WTC11 (cell line): ENCODE data around the gene BMP8A. TPM values are rescaled to one million over a fixed set of nuclear protein-coding genes. Genes with fewer than 3 reads are reported as not detected.
"Not testable (repeated sequence)": the region's sequence is repeated elsewhere in the genome, so short reads cannot be mapped to it uniquely, and the experiment has no call there.

Experiments
- ATAC-seq: fragments of 200-7000 bp; cut with Tn5 transposase; 2 replicates; pipeline ENCODE4 v1.10.0; 2021; ENCODE audit warnings: mild to moderate bottlenecking, moderate library complexity
- CTCF ChIA-PET: fragments of 300-600 bp; sonication (Branson Sonifier 250); formaldehyde crosslinking; loops from one replicate; lab custom pipeline; 2021; ENCODE audit warnings: antibody characterized with exemption; lab: Charles Lee
- POLR2A ChIA-PET: fragments of 350-600 bp; sonication (Branson Sonifier 250); formaldehyde crosslinking; loops from one replicate; lab custom pipeline; 2021; ENCODE audit warnings: antibody characterized with exemption; lab: Charles Lee
- DNase-seq: peaks from one replicate; pipeline ENCODE4 v3.0.0; 2021; ENCODE audit warnings: low spot score
- H3K27ac Mint-ChIP-seq: 2 replicates; pipeline ENCODE4 v1.8.0; 2021; ENCODE audit warnings: mixed read lengths
- H3K27me3 Mint-ChIP-seq: 2 replicates; pipeline ENCODE4 v1.8.0; 2021; ENCODE audit warnings: low read depth, mild to moderate bottlenecking, moderate library complexity, mixed read lengths
- H3K36me3 Mint-ChIP-seq: 2 replicates; pipeline ENCODE4 v1.8.0; 2021; ENCODE audit warnings: mixed read lengths
- H3K4me1 Mint-ChIP-seq: 2 replicates; pipeline ENCODE4 v1.8.0; 2022; ENCODE audit warnings: mixed read lengths
- H3K4me3 Mint-ChIP-seq: 2 replicates; pipeline ENCODE4 v1.8.0; 2021; ENCODE audit warnings: mild to moderate bottlenecking, moderate library complexity, mixed read lengths
- H3K9me3 Mint-ChIP-seq: 2 replicates; pipeline ENCODE4 v1.8.0; 2021; ENCODE audit warnings: mixed read lengths
- AFF4 ChIP-seq: sonication (generic); formaldehyde crosslinking; IDR thresholded peaks from 2 replicates; pipeline ENCODE4 v1.8.1; 2023; ENCODE audit warnings: mild to moderate bottlenecking, missing genetic modification reagents, borderline replicate concordance
- ATF6 ChIP-seq: sonication (generic); formaldehyde crosslinking; IDR thresholded peaks from 2 replicates; pipeline ENCODE4 v1.8.1; 2023; ENCODE audit warnings: mild to moderate bottlenecking, missing genetic modification reagents
- EMX1 ChIP-seq: fragments of 250-450 bp; sonication (Bioruptor Pico); IDR thresholded peaks from 2 replicates; pipeline ENCODE4 v1.8.0; 2021; ENCODE audit warnings: mild to moderate bottlenecking
- FOXJ3 ChIP-seq: sonication (generic); formaldehyde crosslinking; IDR thresholded peaks from 2 replicates; pipeline ENCODE4 v1.9.0; 2021; ENCODE audit warnings: missing genetic modification reagents, mild to moderate bottlenecking, borderline replicate concordance
- FOXP1 ChIP-seq: sonication (generic); formaldehyde crosslinking; IDR thresholded peaks from 2 replicates; pipeline ENCODE4 v1.8.0; 2022; ENCODE audit warnings: missing genetic modification reagents, mild to moderate bottlenecking, moderate library complexity, borderline replicate concordance
- GABPB1 ChIP-seq: sonication (generic); formaldehyde crosslinking; IDR thresholded peaks from 2 replicates; pipeline ENCODE4 v1.8.1; 2023; ENCODE audit warnings: mild to moderate bottlenecking, missing genetic modification reagents
- GTF2I ChIP-seq: fragments of 250-450 bp; sonication (Bioruptor Pico); conservative IDR thresholded peaks from 2 replicates; pipeline ENCODE4 v1.4.0; 2021; ENCODE audit warnings: mild to moderate bottlenecking
- IRF2 ChIP-seq: sonication (generic); formaldehyde crosslinking; IDR thresholded peaks from 2 replicates; pipeline ENCODE4 v1.8.0; 2022; ENCODE audit warnings: low read depth, missing genetic modification reagents, borderline replicate concordance
- JAZF1 ChIP-seq: fragments of 250-450 bp; sonication (Bioruptor Pico); IDR thresholded peaks from 2 replicates; pipeline ENCODE4 v1.9.0; 2021; ENCODE audit warnings: moderate library complexity, mild to moderate bottlenecking, inconsistent platforms
- SP1 ChIP-seq: sonication (generic); formaldehyde crosslinking; conservative IDR thresholded peaks from 2 replicates; pipeline ENCODE4 v1.8.1; 2022; ENCODE audit warnings: missing genetic modification reagents
- total RNA-seq: library from RNA; stranded (reverse); gene quantifications from 3 replicates; pipeline ENCODE4 v1.2.3, GENCODE V29; 2021
- TF ChIP-seq, protein P1 (sequence below): sonication (generic); formaldehyde crosslinking; conservative IDR thresholded peaks from 2 replicates; pipeline ENCODE4 v1.8.1; 2023; ENCODE audit warnings: mild to moderate bottlenecking, low read depth, missing genetic modification reagents, moderate library complexity
- TF ChIP-seq, protein P2 (sequence below): sonication (generic); formaldehyde crosslinking; IDR thresholded peaks from 2 replicates; pipeline ENCODE4 v1.8.0; 2023; ENCODE audit warnings: missing genetic modification reagents
- TF ChIP-seq, protein P3 (sequence below): fragments of 250-450 bp; sonication (Bioruptor Pico); IDR thresholded peaks from 2 replicates; pipeline ENCODE4 v1.9.0; 2021; ENCODE audit warnings: moderate library complexity, mild to moderate bottlenecking, inconsistent platforms, borderline replicate concordance

BMP8A gene
- total RNA-seq, 1 experiment from 2014 or later = 0.94 TPM

- TF ChIP-seq ATF6 (CRISPR knock-in tag) (no peak), FOXJ3 (CRISPR knock-in tag) (no peak)
- TF ChIP-seq, all 79 proteins: peak for 0
These were observed 29.4 kb upstream of the BMP8A start (continued) for GRCh38 chr1:39462074-39462473.

- H3K27me3 Mint-ChIP-seq = no peaks in the 10 kb centered on the region
- ATAC-seq (no peak), DNase-seq (no peak)
- POLR2A ChIA-PET = no interaction called here
- H3K36me3 Mint-ChIP-seq = peaks cover 70% of the 10 kb centered on the region
- TF ChIP-seq, protein P1, sequence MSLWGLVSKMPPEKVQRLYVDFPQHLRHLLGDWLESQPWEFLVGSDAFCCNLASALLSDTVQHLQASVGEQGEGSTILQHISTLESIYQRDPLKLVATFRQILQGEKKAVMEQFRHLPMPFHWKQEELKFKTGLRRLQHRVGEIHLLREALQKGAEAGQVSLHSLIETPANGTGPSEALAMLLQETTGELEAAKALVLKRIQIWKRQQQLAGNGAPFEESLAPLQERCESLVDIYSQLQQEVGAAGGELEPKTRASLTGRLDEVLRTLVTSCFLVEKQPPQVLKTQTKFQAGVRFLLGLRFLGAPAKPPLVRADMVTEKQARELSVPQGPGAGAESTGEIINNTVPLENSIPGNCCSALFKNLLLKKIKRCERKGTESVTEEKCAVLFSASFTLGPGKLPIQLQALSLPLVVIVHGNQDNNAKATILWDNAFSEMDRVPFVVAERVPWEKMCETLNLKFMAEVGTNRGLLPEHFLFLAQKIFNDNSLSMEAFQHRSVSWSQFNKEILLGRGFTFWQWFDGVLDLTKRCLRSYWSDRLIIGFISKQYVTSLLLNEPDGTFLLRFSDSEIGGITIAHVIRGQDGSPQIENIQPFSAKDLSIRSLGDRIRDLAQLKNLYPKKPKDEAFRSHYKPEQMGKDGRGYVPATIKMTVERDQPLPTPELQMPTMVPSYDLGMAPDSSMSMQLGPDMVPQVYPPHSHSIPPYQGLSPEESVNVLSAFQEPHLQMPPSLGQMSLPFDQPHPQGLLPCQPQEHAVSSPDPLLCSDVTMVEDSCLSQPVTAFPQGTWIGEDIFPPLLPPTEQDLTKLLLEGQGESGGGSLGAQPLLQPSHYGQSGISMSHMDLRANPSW (CRISPR knock-in tag) = no peak
- TF ChIP-seq FOXP1 (CRISPR knock-in tag) = no peak
- TF ChIP-seq GTF2I (CRISPR knock-in tag) = no peak
- TF ChIP-seq, protein P2, sequence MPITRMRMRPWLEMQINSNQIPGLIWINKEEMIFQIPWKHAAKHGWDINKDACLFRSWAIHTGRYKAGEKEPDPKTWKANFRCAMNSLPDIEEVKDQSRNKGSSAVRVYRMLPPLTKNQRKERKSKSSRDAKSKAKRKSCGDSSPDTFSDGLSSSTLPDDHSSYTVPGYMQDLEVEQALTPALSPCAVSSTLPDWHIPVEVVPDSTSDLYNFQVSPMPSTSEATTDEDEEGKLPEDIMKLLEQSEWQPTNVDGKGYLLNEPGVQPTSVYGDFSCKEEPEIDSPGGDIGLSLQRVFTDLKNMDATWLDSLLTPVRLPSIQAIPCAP = no peak
- H3K9me3 Mint-ChIP-seq = no peaks in the 10 kb centered on the region
- no peak overlapping the region for H3K4me3 Mint-ChIP-seq
- H3K27ac Mint-ChIP-seq = no peak overlapping the region
- CTCF ChIA-PET = interaction anchor here (0.8 to 5.8 kb wide), 2 partner anchors 72 to 73 kb away, joined by 3 to 31 read pairs; no protein-coding TSS in a partner anchor
- H3K4me1 Mint-ChIP-seq = no peaks in the 10 kb centered on the region
These were observed 24.9 kb upstream of the BMP8A start for GRCh38 chr1:39466413-39467107.

DNA sequence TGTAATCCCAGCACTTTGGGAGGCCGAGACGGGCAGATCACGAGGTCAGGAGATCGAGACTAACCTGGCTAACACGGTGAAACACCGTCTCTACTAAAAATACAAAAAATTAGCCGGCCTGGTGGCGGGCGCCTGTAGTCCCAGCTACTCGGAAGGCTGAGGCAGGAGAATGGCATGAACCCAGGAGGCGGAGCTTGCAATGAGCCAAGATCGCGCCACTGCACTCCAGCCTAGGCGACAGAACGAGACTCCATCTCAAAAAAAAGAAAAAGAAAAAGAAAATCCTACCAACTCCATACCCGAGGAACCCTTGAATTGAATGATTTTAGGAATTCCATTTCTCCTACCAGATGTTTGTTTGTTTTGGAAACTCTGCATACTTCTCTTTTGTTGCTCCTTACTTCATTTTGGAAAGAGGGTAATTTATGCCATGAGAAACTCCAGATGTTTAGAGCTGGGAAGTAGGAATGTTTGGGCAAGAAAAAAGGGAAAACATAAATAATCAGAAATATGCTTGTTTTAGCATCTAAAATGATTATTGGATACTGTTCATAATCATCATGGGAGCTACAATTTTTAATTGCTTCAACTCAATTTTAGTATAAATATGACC is 24.2 kb upstream of the BMP8A start:
- ATAC-seq, H3K27ac Mint-ChIP-seq, H3K9me3 Mint-ChIP-seq, H3K4me1 Mint-ChIP-seq, H3K4me3 Mint-ChIP-seq, POLR2A ChIA-PET, H3K27me3 Mint-ChIP-seq, DNase-seq: not testable (repeated sequence)
- peaks cover 68% of the 10 kb centered on the region for H3K36me3 Mint-ChIP-seq
- CTCF ChIA-PET = interaction anchor here (5.8 kb wide), 1 partner anchor 71 kb away, joined by 31 read pairs; no protein-coding TSS in a partner anchor

- TF ChIP-seq, protein P3, sequence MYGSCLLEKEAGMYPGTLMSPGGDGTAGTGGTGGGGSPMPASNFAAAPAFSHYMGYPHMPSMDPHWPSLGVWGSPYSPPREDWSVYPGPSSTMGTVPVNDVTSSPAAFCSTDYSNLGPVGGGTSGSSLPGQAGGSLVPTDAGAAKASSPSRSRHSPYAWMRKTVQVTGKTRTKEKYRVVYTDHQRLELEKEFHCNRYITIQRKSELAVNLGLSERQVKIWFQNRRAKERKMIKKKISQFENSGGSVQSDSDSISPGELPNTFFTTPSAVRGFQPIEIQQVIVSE = no peak
- TF ChIP-seq IRF2 (CRISPR knock-in tag) = no peak
- TF ChIP-seq EMX1 (CRISPR knock-in tag) = no peak
- TF ChIP-seq, protein P1 (CRISPR knock-in tag) = no peak
- no peak for TF ChIP-seq AFF4 (CRISPR knock-in tag)
- no peak for TF ChIP-seq JAZF1
- TF ChIP-seq GABPB1 (CRISPR knock-in tag) = no peak
- no peak for TF ChIP-seq SP1 (CRISPR knock-in tag)
- Mint-ChIP-seq H3K27me3 (no peaks in the 10 kb centered on the region), H3K4me3 (no peak overlapping the region), H3K4me1 (no peaks in the 10 kb centered on the region), H3K36me3 (peaks cover 65% of the 10 kb centered on the region), H3K27ac (no peak overlapping the region), H3K9me3 (no peaks in the 10 kb centered on the region)
- DNase-seq (no peak), ATAC-seq (no peak)
- ChIA-PET POLR2A (no interaction called here), CTCF (interaction anchor here (5.8 kb wide), 1 partner anchor 69 kb away, joined by 31 read pairs; no protein-coding TSS in a partner anchor)
These were observed 22.3 kb upstream of the BMP8A start for GRCh38 chr1:39469150-39469549.
